Measurements from ENCODE around the gene GTSE1.
"Not testable (repeated sequence)": the region's sequence is repeated elsewhere in the genome, so short reads cannot be mapped to it uniquely, and the experiment has no call there.

Gene GTSE1, protein sequence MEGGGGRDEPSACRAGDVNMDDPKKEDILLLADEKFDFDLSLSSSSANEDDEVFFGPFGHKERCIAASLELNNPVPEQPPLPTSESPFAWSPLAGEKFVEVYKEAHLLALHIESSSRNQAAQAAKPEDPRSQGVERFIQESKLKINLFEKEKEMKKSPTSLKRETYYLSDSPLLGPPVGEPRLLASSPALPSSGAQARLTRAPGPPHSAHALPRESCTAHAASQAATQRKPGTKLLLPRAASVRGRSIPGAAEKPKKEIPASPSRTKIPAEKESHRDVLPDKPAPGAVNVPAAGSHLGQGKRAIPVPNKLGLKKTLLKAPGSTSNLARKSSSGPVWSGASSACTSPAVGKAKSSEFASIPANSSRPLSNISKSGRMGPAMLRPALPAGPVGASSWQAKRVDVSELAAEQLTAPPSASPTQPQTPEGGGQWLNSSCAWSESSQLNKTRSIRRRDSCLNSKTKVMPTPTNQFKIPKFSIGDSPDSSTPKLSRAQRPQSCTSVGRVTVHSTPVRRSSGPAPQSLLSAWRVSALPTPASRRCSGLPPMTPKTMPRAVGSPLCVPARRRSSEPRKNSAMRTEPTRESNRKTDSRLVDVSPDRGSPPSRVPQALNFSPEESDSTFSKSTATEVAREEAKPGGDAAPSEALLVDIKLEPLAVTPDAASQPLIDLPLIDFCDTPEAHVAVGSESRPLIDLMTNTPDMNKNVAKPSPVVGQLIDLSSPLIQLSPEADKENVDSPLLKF

DNA sequence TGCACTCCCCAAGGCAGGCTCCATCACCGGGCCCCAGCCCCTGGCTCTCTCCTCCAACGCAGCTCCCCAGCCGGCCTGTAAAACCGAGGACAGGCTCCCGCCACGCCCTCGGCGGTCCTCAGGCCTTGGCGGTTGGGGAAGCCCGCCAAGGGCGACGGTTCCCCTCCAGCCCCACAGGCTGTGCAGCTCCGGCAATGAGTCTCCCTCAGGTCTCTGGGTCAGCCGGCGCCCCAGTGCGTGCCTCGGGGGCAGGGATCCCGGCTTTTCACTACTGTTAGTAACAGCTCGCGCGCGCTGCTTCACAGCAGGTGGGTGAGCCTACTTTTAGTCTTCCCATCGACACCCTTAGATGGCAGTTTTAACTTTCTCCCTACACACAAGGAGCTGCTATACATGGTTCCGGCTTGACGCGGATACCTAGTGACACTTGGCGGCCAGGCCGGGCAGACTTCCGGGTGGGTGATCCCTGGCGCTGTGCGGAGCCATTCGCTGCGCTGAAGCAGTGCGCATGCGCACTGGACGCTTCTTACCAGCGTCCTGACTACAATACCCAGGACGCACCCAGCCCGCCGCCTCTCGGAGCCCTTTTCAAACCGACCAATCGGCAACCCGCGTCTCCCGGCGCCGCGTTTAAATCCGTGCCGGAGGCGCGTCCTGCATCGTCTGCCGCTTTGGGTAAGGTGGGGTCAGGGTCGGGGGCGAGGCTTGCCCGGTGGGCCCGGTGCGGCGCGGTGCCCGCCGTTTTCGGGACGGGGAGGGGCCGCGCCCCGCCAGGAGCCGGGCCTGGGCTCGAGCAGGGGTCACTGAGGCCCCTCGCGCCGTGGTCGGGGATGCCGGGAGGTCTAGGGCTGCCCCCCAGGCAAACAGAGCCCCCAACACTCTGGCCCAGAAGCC, at the start of gene GTSE1:
Gene GTSE1 (plus strand): TSS at position 614 of the 894 bp plus-strand sequence. CDS start 531 bp downstream, outside the sequence.
- DNase-seq: peak; percentile 98

DNA sequence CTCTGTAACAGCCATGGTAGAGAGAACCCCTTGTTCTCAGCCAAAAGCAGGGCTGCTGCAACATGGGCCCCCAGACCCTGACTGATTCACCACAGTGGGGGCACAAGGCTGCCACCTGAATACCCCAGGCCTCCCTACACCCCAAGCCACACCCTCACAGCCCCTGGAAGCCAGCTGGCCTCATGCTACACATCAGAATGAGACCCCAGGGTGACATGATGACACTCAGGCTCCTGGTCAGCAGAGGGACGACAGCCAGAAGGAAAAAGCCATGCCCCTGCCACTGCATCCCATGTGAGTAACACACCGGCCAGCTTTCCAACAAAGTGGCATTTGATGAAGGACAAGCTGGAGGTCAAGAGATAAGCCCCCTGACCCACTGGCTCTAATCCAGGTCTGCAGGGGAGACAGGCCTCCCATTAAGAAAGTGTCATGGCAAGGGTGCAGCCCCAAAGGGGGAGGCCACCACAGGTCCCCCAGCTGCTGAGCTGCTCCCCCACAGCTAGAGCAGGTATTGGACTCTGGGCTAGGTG, 49.2 kb upstream of the GTSE1 start:
- DNase-seq: no peak

DNA sequence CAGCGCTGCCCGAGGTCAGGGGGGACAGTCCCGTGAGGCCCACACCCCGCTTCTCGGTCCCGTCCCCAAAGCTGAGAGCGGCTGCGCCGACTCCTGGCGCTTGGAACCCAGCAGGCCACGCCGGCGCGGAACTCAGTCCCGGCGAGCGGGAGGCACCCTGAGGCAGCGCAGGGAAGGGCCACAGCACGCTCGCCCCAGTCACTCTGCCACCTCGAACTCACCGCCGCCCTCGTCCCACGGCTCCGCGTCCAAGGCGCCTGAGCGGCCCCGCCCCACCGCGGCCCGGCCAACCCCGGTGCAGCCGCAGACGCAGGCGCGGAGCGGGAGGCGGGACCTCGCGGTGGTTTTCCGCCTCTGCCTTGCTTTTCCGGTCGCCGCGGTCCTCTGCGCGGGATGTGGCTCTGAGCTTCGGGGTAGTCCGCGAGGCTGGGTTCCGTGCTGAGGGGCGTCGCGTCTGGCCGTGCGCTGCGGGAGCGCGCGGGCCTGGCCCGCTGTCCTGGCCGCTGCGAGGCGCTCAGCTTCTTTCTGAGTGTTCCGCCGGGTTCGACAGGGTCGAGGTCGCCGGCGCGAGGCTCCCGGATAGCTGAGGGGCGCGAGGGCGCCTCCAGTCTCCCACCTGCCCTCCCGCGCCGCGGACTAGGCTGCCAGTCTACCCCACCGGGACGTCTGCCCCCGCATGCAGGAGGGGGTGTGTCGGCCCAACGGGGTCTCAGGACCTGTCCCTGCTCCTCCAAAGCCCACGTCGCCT, 46.5 kb upstream of the GTSE1 start, which contains the start of gene CDPF1:
Gene CDPF1 (minus strand): TSS at position 259 of the 748 bp plus-strand sequence. CDS start 2,009 bp downstream, outside the sequence.
- DNase-seq: peak; percentile 95

DNA sequence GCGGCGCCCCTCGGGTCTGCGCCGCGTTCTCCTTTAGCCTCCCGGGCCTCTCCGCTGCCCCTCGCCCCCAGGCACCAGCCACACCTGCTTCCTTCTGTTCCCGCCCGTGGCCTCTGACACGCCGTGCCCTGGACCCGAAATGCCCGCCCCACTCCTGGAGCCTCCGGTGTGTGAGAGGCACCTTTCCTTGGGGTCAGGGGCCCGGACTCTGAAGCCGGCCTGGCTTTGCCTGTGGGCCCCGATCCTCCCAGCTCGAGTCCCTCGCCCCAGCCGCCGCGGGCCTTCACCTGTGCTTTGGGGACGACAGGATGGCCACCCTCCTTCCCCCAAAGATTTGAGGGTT, 45.9 kb upstream of the GTSE1 start:
- no peak for DNase-seq

DNA sequence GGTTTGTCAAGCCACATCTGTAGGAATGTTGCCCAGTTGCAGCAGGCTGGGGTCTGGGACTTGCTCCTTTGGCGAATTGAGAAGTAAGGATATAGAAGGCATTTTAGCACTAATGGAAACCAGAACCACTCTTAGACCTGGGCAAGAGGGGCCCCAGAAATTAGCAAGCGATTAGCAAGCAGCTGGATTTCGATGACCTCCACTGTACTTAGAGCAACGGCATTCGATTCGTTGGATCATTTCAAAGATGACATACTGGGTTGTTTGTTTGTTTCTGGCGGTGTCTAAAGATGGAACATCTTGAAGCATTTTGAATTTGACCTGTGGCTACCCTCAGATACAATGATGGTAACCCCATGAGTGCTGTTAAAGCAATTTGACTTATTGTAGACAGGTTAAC, 45.4 kb upstream of the GTSE1 start:
- DNase-seq: no peak

DNA sequence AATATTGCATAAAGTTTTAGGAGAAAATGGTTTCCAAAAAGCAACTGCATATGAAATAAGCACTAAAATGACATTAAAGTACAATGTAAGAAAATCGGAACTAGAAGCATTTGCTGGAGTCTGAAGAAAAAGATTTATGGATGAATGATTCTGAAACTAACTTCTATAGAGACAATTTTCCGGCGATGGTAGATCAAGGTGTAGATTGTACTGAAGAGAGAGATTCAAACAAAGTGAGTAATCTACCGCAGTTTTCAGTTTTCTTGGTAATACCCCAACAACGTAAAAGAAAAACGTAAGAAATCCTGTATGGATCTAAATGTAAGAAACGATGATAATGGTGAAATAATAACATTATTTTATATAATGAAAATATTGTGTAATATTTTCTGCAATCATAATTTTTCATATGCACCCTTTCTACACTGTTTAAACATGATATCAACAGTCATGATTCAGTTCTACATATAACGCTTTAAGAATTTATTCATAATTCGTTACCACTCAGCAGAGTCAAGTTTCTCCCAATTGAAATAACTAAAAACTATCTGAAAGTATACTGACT, 44.8 kb upstream of the GTSE1 start:
- no peak for DNase-seq

DNA sequence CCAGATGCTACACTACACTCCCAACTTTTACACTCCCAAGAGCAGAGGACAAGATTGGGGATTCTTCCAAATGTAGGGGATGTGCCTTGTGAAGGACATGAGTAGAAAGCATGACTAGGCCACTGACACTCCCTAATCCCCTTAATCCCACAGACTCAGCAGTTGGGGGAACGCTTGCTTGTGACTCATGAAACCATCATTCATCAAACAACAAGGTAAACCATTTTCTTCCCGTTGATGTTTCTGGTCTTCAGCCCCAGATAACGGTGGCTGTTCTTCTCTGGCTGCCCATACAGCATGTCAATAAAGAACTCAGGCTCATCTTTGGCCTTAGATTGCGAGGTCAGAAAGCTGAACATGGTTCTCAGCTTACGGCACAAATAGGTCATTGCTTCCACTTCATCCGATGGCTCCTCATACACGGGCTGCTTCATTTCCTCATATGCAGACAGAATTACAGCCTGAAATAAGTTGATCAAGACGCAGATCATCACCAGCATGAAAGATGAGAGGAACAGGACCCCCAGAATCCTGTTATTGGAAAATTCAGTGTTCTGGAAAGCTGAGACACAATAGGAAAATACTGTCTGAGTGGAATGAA, 40.2 kb upstream of the GTSE1 start:
- DNase-seq: no peak

DNA sequence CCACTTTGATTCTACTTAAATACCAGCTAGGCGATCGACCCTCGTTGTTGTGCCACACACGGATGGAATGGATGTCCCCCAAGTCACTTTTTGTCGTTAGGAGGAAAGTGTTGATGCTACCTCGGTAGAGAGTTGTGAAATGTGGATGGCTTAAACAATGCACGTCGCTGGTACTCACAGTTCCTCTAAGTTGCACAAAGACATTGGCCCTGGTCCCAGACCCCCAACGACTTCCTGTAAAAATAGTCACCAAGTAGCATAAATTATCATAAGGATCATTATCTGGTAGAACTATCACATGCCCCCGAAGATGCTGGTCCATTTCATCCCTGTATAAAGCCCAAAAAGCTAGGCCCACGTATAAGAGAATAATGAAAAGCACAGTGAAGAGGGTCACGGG, 37.3 kb upstream of the GTSE1 start:
- no peak for DNase-seq

DNA sequence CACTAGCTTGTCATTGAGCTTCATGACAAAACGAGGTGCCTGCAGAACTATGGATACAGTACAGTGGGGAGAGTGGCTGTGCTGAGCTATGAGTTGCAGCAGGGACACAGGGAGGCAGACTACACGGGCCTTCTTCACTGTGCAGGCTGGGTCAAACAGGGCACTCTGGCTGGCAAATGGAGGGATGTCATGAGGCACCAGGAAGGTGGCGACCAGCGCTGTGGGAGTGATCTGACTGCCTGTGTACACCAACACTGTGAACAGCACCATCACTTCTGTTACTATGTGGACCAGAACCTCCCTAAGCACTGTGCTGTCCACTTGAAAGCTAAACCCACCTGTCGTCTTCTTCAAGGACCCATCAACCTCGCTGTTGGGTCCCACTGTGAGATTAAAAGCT, 36.6 kb upstream of the GTSE1 start:
- DNase-seq: no peak

DNA sequence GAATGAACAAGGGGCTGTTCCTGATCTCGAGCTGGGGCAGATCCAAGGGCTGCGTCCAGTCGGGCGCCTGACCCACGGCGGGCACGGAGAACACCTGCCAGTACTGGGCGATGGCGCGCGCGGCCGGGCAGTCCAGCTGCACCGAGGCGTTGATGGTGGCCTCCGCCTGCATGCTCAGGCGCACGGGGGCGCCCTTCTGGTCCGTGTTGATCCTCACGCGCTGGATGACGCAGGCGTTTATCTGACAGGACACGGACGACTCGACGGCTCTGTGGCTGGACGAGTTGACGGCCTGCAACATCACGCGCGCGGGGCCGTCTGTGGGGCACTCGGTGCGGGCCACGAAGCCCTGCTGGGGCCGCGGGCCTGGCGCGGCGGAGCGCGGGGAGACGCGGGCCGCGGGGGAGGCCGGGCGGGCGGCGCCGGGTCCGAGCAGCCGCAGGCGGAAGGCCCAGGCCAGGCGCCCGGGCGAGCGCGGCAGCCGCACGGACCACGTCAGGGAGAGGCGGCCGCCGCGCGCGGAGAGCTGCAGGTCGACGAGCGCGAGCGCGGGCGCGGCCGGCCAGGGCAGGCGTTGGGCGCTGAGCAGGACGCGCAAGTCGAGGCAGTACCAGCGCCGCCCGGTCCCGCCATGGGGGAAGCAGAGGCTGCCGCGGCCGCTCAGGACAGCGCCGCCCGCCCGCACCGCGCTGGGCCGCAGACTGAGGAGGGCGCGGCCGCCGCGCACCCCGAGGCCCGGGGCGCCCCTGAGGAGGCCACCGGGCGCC, 34.0 kb upstream of the GTSE1 start:
- DNase-seq: peak; percentile 39

DNA sequence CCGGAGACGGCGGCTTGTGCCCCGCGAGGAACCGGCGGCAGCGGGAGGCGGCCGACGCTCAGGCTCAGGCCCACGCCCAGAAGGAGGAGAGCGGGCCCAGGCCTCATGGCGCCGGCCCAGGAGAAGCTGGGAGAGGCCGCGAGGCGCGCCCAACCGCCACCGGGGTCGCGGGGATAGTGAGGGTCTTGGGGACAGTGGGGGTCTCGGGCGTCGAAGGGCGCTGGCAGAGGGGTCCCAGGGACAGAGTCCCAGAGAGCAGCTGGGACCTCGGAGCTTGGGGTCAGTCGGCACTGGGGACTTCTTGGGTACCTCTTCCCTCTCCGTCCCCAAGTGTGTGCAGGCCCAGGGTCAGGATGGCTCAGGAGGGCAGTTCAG, 33.5 kb upstream of the GTSE1 start, which contains the start of gene PKDREJ:
Gene PKDREJ (minus strand): TSS at position 128 of the 375 bp plus-strand sequence. CDS start 21 bp downstream, at position 107.
- no peak for DNase-seq

DNA sequence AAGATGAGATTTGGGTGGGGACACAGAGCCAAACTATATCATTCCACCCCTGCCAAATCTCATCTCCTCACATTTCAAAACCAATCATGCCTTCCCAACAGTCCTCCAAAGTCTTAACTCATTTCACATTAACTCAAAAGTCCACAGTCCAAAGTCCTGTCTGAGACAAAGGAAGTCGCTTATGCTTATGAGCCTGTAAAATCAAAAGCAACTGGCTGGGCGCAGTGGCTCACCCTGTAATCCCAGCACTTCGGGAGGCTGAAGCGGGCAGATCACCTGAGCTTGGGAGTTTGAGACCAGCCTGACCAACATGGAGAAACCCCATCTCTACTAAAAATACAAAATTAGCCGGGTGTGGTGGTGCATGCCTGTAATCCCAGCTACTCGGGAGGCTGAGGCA, 32.1 kb upstream of the GTSE1 start:
- DNase-seq: not testable (repeated sequence)

DNA sequence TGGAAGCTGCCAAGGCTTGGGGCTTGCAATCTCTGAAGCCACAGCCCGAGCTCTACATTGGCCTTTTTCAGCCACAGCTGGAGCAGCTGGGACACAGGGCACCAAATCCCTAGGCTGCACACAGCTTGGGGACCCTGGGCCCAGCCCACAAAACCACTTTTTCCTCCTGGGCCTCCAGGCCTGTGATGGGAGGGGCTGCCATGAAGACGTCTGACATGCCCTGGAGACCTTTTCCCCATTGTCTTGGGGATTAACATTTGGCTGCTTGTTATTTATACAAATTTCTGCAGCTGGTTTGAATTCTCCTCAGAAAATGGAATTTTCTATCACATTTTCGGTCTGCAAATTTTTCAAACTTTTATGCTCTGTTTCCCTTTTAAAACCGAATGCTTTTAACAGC, 31.0 kb upstream of the GTSE1 start:
- not testable (repeated sequence) for DNase-seq

DNA sequence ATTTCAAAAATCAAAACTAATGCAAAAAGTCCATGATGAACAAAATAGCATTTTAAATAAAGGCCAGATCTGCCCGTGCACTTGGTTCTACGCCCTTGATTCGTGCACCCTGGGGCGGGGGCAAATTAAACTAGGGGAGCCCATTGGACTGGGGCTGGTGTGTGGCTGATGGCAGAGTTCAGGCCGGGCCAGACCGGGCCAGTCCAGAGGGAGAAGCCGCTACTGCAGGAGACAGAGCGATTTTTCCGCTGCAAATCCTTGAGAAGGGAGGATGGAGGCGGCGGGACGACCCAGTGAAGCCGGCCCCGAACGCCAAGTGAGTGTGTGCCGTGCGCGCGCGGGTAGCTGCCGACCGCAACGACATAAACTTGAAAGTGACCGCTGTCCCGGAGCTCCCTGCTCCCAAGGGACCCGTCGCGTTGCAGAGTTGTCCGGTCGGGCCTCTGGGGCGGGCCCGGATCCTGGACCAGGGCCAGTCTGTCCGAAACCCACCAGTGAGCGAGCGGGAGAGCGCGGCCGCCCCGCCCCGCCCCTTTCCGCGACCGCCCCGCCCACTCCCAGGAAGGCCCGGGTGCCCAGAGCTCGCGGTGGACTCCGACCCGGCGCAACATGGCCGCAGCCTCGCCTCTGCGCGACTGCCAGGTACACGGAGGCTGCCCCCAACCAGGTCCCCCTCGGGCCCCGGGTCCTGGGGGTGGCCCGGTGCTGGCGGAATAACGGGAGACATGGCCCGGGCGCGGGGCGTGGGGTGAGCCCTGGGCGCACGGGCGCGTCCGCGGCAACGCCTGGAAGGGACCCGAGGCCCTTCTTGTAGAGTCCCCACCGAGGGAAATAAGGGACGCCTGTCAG, 29.0 kb upstream of the GTSE1 start, which contains the start of gene TTC38:
Gene TTC38 (plus strand): TSS at position 578 of the 849 bp plus-strand sequence. CDS start 32 bp downstream, at position 610.
- peak; percentile 72 for DNase-seq

DNA sequence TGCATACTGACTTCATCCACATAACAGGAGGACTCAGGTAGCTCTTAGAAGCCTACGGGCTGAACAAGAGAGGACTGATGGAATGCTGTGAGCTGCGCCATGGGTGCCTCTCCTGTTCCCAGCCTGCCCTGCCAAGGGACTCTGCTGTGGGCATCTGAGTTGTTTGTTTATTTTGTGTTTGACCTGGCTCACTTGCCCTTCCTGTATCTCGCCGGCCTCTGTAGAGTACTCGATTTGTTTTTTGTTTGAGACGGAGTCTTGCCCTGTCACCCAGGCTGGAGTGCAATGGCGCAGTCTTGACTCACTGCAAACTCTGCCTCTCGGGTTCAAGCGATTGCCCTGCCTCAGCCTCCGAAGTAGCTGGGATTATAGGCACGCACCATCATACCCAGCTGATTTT, 27.1 kb upstream of the GTSE1 start:
- DNase-seq: no peak

DNA sequence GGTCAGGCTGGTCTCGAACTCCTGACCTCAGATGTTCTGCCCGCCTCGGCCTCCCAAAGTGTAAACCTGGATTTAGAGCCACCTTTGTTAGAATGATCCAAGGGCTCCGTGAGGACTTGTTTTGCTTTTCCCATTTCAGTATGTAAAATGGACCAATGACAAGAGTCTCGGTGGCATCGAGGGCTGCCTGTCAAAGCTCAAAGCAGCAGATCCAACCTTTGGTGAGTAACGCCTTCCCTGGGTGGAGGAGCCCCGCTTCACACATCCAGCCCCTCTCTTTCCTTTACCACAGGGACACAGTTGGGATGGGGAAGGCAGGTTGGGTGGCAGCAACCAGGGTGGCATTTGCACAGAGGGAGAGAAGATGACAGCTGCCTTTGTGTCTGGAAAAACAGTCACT, 24.5 kb upstream of the GTSE1 start:
- no peak for DNase-seq

DNA sequence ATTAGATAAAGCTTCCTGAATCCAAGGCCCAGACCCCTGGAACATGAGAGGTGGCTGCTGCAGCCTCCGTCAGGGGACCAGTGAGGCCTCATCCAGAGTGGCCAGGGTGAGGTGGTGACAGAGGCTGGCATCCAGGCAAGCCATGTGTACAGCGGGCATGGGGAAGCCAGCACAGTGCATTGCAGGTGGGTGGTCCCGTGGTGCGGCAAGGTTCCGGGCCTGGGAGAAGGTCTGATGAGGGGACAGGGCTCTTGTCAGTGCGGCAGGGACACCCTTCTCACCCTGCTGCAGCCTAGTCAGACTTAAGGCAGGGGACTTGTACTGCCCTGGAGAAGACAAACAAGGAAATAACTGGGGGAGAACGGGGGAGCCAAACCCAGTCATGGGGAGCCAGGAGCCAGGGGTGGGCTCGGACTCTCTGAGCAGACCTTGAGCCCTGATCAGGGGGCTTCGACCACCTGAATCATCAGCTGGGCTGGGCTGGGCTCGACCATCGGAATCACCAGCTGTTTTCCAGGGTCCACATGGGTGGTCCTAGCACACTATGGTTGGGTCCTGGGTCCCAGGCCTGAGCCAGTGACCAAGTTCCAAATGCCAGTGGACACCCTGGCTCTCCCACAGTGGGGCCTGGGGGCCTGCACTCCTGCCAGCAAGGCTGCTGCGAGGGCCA, 23.8 kb upstream of the GTSE1 start:
- no peak for DNase-seq

DNA sequence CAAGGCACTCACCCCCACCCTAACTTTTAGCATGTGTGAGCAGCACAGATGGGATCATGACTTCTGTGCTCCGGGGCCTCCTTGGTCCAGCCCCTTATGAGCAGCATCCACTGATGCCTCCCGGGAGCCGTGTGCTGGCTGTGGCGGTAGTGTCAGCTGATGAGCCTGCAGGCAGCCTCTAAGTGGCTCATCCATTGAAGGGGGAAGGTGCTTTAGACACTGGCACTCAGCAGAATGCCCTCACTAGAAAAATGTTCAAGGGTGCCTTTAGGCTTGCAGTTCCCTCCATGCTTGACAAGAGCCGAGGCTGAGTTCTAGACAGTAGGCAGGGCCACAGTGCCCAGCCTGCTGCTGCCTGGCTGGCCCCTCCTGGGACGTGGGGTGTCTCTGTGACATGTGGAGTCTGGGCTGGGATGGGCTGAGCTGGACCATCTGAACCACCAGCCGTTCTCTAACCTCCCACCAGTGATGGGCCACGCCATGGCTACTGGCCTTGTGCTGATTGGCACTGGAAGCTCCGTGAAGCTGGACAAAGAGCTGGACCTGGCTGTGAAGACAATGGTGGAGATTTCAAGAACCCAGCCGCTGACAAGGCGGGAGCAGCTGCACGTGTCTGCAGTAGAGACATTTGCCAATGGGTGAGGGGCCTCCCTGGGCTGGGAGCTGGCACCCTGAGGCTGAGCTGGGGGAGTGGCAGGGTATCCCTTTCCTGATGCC, 23.1 kb upstream of the GTSE1 start:
- DNase-seq: no peak
